KMS-11 (cell line): ENCODE measurements around the gene TMC5.

ENCODE experiments used
- H2AFZ ChIP-seq: fragments of 200-600 bp; sonication (generic); 2 replicates; pipeline ENCODE4 v1.6.1; 2016; ENCODE audit warnings: antibody characterized with exemption, mixed run types, low read depth
- H3K27ac ChIP-seq: fragments of 200-600 bp; sonication (generic); 2 replicates; pipeline ENCODE4 v1.6.1; 2016; ENCODE audit warnings: mild to moderate bottlenecking, mixed run types
- H3K27me3 ChIP-seq: fragments of 200-600 bp; sonication (generic); 2 replicates; pipeline ENCODE4 v1.6.1; 2017; ENCODE audit warnings: mild to moderate bottlenecking, low read depth, mixed run types, moderate library complexity; ENCODE audit not compliant: insufficient read depth
- H3K36me3 ChIP-seq: fragments of 200-600 bp; sonication (generic); 2 replicates; pipeline ENCODE4 v1.6.1; 2017; ENCODE audit warnings: mild to moderate bottlenecking, mixed run types; ENCODE audit not compliant: insufficient read depth
- H3K4me1 ChIP-seq: fragments of 200-600 bp; sonication (generic); 2 replicates; pipeline ENCODE4 v1.6.1; 2016; ENCODE audit warnings: mild to moderate bottlenecking, low read depth, mixed run types; ENCODE audit not compliant: poor library complexity, severe bottlenecking
- H3K4me2 ChIP-seq: fragments of 200-600 bp; sonication (generic); 2 replicates; pipeline ENCODE4 v1.7.0; 2016; ENCODE audit warnings: mild to moderate bottlenecking, mixed run types
- H3K4me3 ChIP-seq: fragments of 200-600 bp; sonication (generic); IDR thresholded peaks from 2 replicates; pipeline ENCODE4 v1.6.1; 2017; ENCODE audit warnings: low read depth, low read length, mixed read lengths; ENCODE audit not compliant: insufficient read depth
- H3K79me2 ChIP-seq: fragments of 200-600 bp; sonication (generic); 2 replicates; pipeline ENCODE4 v1.6.1; 2016; ENCODE audit warnings: low read depth, mixed run types; ENCODE audit not compliant: insufficient read depth
- H3K9ac ChIP-seq: fragments of 200-600 bp; sonication (generic); 2 replicates; pipeline ENCODE4 v1.6.1; 2016; ENCODE audit warnings: mild to moderate bottlenecking, mixed run types
- H4K20me1 ChIP-seq: fragments of 200-600 bp; sonication (generic); 2 replicates; pipeline ENCODE4 v1.6.1; 2016; ENCODE audit warnings: mild to moderate bottlenecking, mixed run types; ENCODE audit not compliant: insufficient read depth
- TF ChIP-seq, protein P1 (sequence below): fragments of 200-600 bp; sonication (generic); conservative IDR thresholded peaks from 2 replicates; pipeline ENCODE4 v1.6.1; 2017; ENCODE audit warnings: low read depth, mild to moderate bottlenecking, antibody characterized with exemption, low read length, moderate library complexity, mixed read lengths

TMC5 gene

DNA sequence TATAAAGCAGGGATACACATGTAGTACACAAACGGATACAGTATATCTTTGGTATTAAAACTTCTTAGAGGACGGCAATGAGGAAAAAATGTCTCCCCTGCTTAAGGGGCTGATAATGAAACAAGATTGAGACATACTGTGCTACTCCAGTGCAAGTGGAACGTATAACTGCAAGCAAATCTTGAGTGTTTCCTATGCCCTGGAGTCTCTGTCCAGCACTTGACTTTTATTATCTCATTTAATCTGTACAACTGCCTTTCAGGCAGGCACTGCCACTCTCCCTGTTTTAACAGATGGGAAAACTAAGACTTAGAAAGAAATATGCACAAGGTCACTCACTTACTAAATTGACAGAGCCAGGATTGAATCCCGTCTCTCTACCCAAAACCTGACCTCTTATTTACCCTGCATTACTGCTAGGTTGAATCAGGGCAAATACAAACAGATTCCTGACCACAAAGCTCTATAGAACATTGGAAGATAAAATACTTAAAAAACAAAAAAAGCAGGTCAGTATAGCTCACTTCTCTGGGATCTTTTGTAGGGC lies 28.7 kb downstream of the TMC5 start:
- H3K27ac ChIP-seq = no peak overlapping the region
- no peak overlapping the region for H2AFZ ChIP-seq
- H3K4me3 ChIP-seq = no peak overlapping the region
- H4K20me1 ChIP-seq = no peaks in the 10 kb centered on the region
- no peaks in the 10 kb centered on the region for H3K27me3 ChIP-seq
- TF ChIP-seq, protein P1, sequence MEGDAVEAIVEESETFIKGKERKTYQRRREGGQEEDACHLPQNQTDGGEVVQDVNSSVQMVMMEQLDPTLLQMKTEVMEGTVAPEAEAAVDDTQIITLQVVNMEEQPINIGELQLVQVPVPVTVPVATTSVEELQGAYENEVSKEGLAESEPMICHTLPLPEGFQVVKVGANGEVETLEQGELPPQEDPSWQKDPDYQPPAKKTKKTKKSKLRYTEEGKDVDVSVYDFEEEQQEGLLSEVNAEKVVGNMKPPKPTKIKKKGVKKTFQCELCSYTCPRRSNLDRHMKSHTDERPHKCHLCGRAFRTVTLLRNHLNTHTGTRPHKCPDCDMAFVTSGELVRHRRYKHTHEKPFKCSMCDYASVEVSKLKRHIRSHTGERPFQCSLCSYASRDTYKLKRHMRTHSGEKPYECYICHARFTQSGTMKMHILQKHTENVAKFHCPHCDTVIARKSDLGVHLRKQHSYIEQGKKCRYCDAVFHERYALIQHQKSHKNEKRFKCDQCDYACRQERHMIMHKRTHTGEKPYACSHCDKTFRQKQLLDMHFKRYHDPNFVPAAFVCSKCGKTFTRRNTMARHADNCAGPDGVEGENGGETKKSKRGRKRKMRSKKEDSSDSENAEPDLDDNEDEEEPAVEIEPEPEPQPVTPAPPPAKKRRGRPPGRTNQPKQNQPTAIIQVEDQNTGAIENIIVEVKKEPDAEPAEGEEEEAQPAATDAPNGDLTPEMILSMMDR = no peak
- no peaks in the 10 kb centered on the region for H3K36me3 ChIP-seq
- no peaks in the 10 kb centered on the region for H3K4me1 ChIP-seq
- H3K9ac ChIP-seq = no peak overlapping the region
- no peak overlapping the region for H3K4me2 ChIP-seq
- H3K79me2 ChIP-seq = no peaks in the 10 kb centered on the region

DNA sequence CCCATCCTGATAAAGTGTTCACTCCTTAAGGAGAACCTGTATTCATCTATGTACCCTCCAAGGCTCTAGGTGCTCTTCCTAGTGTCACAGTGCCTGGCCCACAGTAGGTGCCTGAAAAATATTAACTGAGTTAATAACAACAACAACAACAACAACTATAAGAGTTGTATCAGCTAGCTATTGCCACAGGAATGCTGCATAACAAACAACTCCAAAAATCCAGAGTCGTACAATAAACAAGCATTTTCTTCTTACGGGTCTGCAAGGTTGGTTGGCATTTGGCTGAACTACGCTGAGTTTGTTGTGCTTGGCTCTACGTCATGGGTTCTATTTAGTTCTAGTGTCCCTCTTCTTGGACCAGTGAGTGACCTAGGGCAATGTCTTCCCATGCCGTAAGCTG lies 29.2 kb downstream of the TMC5 start:
- TF ChIP-seq, protein P1 = no peak
- Histone ChIP-seq H3K27me3 (no peaks in the 10 kb centered on the region), H3K36me3 (no peaks in the 10 kb centered on the region), H3K4me1 (no peaks in the 10 kb centered on the region), H3K27ac (no peak overlapping the region), H3K9ac (no peak overlapping the region), H3K4me3 (no peak overlapping the region), H2AFZ (no peak overlapping the region), H4K20me1 (no peaks in the 10 kb centered on the region), H3K79me2 (no peaks in the 10 kb centered on the region), H3K4me2 (no peak overlapping the region)

DNA sequence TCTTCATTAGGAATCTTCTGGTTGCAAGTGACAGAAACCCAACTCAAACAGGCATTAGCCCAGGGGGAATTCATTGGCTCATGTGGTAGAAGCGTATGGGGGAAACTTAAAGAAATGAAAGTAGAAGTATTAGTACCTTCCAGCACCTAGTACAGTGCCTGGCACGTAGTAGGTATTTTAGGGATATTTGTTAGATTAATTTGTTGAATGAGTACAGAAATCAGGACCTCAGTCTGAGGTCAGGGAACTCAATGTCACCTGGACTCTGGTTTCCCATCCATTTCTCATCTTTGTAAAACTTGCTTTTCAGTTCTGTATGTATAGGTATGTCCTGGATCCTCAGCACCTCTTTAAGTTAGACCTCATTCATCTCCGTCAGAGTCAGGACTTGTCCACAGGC lies 32.5 kb downstream of the TMC5 start:
- no peaks in the 10 kb centered on the region for H3K36me3 ChIP-seq
- no peak overlapping the region for H3K4me3 ChIP-seq
- no peaks in the 10 kb centered on the region for H3K27me3 ChIP-seq
- H4K20me1 ChIP-seq = no peaks in the 10 kb centered on the region
- no peak overlapping the region for H3K9ac ChIP-seq
- H3K4me1 ChIP-seq = no peaks in the 10 kb centered on the region
- H2AFZ ChIP-seq = no peak overlapping the region
- no peak overlapping the region for H3K27ac ChIP-seq
- no peak overlapping the region for H3K4me2 ChIP-seq
- TF ChIP-seq, protein P1 = no peak
- H3K79me2 ChIP-seq = no peaks in the 10 kb centered on the region

DNA sequence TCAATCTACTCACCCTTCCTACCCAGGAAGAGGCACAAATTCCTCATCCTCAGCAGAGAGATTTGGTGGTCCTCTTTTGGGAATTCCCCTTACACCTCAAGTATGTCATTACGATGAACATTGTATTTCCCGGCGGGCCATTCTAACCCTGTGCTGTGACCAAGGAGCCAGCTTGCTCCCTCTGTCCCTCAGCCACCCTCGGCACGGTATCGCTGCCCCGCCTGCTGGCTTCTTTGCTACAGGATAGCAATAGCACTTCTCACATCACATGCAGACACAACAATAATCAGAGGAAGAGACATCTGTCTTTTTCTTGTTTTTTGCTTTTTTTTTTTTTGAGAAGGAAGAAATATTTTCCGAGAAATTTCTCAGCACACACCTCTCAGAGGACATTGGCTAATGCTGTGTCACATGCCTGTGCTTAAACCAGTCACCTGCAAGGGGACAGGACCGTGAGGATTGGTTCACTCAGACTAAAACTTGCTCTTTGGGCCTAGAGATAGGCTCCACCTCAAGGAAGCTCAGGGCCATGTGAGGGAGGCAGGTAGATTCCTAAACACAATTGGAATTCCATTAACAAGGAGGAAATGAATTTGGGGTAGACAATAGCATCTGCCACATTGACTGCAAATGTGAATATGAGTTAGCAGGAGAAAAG lies 41.2 kb downstream of the TMC5 start:
- H3K79me2 ChIP-seq = no peaks in the 10 kb centered on the region
- H3K4me3 ChIP-seq = no peak overlapping the region
- H3K4me1 ChIP-seq = no peaks in the 10 kb centered on the region
- no peaks in the 10 kb centered on the region for H3K36me3 ChIP-seq
- H4K20me1 ChIP-seq = no peaks in the 10 kb centered on the region
- TF ChIP-seq, protein P1 = no peak
- no peak overlapping the region for H3K9ac ChIP-seq
- H3K27me3 ChIP-seq = no peaks in the 10 kb centered on the region
- no peak overlapping the region for H3K4me2 ChIP-seq
- H2AFZ ChIP-seq = no peak overlapping the region
- H3K27ac ChIP-seq = no peak overlapping the region
